ENCODE measurements around the gene DTL. TPM values are rescaled to one million over a fixed set of nuclear protein-coding genes. Genes with fewer than 3 reads are reported as not detected.

DTL gene
- polyA plus RNA-seq, 1 of the 3 experiments (the other 2 are of a cell fraction) = 9.3 TPM

DNA sequence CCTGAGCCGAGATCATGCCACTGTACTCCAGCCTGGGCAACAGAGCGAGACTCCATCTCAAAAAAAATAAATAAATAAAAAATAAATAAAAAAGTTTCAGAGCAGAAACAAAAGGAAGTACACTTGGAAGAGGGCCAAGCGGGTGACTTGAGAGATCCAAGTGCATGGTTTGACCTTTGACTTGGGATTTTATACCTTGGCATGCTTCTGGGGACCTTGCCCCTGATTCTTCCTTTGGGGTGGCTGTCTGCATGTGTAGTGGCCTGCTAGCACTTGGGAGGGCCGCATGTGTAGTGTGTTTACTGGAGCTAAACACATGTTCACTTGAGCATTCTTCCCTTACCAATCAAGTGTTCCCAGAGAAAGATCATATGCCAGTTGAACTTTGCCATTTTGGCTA lies 114.0 kb downstream of the DTL start:
- H3K36me3 ChIP-seq (replicated peaks in 1 of 2; ENCODE audit: control insufficient read depth in 1 of 2, insufficient read depth in 2 of 2, low read length in 1 of 2) = no peaks in the 10 kb centered on the region
- no peak for DNase-seq
- H3K27me3 ChIP-seq (ENCODE audit: insufficient read depth) = no peaks in the 10 kb centered on the region
- H3K79me2 ChIP-seq (ENCODE audit: insufficient read depth) = no peaks in the 10 kb centered on the region
- TF ChIP-seq MEF2A (IDR thresholded peaks at IDR 0.05; ENCODE audit: borderline replicate concordance, low read depth) = no peak
- no peak for TF ChIP-seq NRF1 (IDR thresholded peaks at IDR 0.05; ENCODE audit: low read depth, low read length)
- no peak for TF ChIP-seq TEAD4 (IDR thresholded peaks at IDR 0.05; ENCODE audit: borderline replicate concordance, insufficient read depth)
- no peak for TF ChIP-seq RXRA (IDR thresholded peaks at IDR 0.05; ENCODE audit: borderline replicate concordance, low read depth)
- TF ChIP-seq FOSL2 (IDR thresholded peaks at IDR 0.05; ENCODE audit: borderline replicate concordance, low read depth) = no peak
- no peak for TF ChIP-seq NFIC (IDR thresholded peaks at IDR 0.05; ENCODE audit: borderline replicate concordance)
- TF ChIP-seq GATA2 (CRISPR knock-in tag; IDR thresholded peaks at IDR 0.05) = no peak
- TF ChIP-seq, protein P1, sequence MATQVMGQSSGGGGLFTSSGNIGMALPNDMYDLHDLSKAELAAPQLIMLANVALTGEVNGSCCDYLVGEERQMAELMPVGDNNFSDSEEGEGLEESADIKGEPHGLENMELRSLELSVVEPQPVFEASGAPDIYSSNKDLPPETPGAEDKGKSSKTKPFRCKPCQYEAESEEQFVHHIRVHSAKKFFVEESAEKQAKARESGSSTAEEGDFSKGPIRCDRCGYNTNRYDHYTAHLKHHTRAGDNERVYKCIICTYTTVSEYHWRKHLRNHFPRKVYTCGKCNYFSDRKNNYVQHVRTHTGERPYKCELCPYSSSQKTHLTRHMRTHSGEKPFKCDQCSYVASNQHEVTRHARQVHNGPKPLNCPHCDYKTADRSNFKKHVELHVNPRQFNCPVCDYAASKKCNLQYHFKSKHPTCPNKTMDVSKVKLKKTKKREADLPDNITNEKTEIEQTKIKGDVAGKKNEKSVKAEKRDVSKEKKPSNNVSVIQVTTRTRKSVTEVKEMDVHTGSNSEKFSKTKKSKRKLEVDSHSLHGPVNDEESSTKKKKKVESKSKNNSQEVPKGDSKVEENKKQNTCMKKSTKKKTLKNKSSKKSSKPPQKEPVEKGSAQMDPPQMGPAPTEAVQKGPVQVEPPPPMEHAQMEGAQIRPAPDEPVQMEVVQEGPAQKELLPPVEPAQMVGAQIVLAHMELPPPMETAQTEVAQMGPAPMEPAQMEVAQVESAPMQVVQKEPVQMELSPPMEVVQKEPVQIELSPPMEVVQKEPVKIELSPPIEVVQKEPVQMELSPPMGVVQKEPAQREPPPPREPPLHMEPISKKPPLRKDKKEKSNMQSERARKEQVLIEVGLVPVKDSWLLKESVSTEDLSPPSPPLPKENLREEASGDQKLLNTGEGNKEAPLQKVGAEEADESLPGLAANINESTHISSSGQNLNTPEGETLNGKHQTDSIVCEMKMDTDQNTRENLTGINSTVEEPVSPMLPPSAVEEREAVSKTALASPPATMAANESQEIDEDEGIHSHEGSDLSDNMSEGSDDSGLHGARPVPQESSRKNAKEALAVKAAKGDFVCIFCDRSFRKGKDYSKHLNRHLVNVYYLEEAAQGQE (IDR thresholded peaks at IDR 0.05; ENCODE audit: low read depth, low read length) = no peak
- no peak for TF ChIP-seq RCOR1 (IDR thresholded peaks at IDR 0.05; ENCODE audit: low read length)
- no peak for TF ChIP-seq FOXM1 (IDR thresholded peaks at IDR 0.05; ENCODE audit: low read depth)
- no peak for TF ChIP-seq SIN3A (IDR thresholded peaks at IDR 0.05; ENCODE audit: borderline replicate concordance, low read depth, low read length)
- TF ChIP-seq, protein P2, sequence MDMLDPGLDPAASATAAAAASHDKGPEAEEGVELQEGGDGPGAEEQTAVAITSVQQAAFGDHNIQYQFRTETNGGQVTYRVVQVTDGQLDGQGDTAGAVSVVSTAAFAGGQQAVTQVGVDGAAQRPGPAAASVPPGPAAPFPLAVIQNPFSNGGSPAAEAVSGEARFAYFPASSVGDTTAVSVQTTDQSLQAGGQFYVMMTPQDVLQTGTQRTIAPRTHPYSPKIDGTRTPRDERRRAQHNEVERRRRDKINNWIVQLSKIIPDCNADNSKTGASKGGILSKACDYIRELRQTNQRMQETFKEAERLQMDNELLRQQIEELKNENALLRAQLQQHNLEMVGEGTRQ (IDR thresholded peaks at IDR 0.05; ENCODE audit: borderline replicate concordance, low read depth, low read length) = no peak
- TF ChIP-seq, protein P3, sequence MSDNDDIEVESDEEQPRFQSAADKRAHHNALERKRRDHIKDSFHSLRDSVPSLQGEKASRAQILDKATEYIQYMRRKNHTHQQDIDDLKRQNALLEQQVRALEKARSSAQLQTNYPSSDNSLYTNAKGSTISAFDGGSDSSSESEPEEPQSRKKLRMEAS (IDR thresholded peaks at IDR 0.05; ENCODE audit: low read depth) = no peak
- TF ChIP-seq POLR2AphosphoS5 (IDR thresholded peaks at IDR 0.05; ENCODE audit: low read depth, low read length) = no peak
- TF ChIP-seq, protein P4, sequence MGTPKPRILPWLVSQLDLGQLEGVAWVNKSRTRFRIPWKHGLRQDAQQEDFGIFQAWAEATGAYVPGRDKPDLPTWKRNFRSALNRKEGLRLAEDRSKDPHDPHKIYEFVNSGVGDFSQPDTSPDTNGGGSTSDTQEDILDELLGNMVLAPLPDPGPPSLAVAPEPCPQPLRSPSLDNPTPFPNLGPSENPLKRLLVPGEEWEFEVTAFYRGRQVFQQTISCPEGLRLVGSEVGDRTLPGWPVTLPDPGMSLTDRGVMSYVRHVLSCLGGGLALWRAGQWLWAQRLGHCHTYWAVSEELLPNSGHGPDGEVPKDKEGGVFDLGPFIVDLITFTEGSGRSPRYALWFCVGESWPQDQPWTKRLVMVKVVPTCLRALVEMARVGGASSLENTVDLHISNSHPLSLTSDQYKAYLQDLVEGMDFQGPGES (IDR thresholded peaks at IDR 0.05; ENCODE audit: low read depth, low read length) = no peak
- no peak for TF ChIP-seq YY1 (IDR thresholded peaks at IDR 0.05; ENCODE audit: low read depth)
- no peak for TF ChIP-seq FOXJ3 (CRISPR knock-in tag; IDR thresholded peaks at IDR 0.05)
- TF ChIP-seq MXI1 (IDR thresholded peaks at IDR 0.05; ENCODE audit: low read depth, low read length) = no peak
- no peaks in the 10 kb centered on the region for H3K9me2 ChIP-seq
- 98% methylated on average over 4 of the region's 4 CpGs for WGBS (ENCODE audit: low lambda C conversion rate)
- ChIA-PET CTCF (no interaction called here), POLR2A (no interaction called here)
- no peaks in the 10 kb centered on the region for H3F3A ChIP-seq (replicated peaks; ENCODE audit: insufficient read depth)
- H3K4me2 ChIP-seq = no peak overlapping the region
- H2AFZ ChIP-seq (ENCODE audit: low read depth) = no peak overlapping the region
- H3K27ac ChIP-seq (ENCODE audit: low read depth in 2 of 2, low read length in 1 of 2) = no peak overlapping the region
- H3K9ac ChIP-seq = no peak overlapping the region
- no peaks in the 10 kb centered on the region for H3K9me3 ChIP-seq
- H3K4me1 ChIP-seq (ENCODE audit: control insufficient read depth in 1 of 2, insufficient read depth in 2 of 2, low read depth in 1 of 2, low read length in 1 of 2) = no peaks in the 10 kb centered on the region
- H3K4me3 ChIP-seq (ENCODE audit: low read depth in 2 of 2, low read length in 1 of 2) = no peak overlapping the region
- no peaks in the 10 kb centered on the region for H4K20me1 ChIP-seq (ENCODE audit: insufficient read depth)

Data from SK-N-SH (cell line).